B cell (primary cell): Measurements from ENCODE around the gene TMEM151A. TPM values are rescaled to one million over a fixed set of nuclear protein-coding genes. Genes with fewer than 3 reads are reported as not detected.

Experiments
- ATAC-seq: fragments of 200-7000 bp; cut with Tn5 transposase; one replicate; pipeline ENCODE4 v1.10.0; 2021; ENCODE audit warnings: low read depth, mild to moderate bottlenecking, moderate number of reproducible peaks, moderate library complexity
- CTCF ChIA-PET: fragments of 350-600 bp; sonication (Branson Sonifier 250); formaldehyde crosslinking; loops from one replicate; lab custom pipeline; 2021; ENCODE audit warnings: antibody characterized with exemption, inconsistent platforms; lab: Charles Lee
- POLR2A ChIA-PET: fragments of 350-600 bp; sonication (Branson Sonifier 250); formaldehyde crosslinking; loops from one replicate; lab custom pipeline; 2021; ENCODE audit warnings: antibody characterized with exemption; lab: Charles Lee
- DNase-seq: peaks from one replicate; pipeline ENCODE4 v3.0.0; 2013
- H2AFZ ChIP-seq: 2 replicates; pipeline ENCODE4 v1.6.1; 2012; ENCODE audit warnings: mild to moderate bottlenecking, low read depth, low read length; ENCODE audit not compliant: insufficient read depth, poor library complexity, severe bottlenecking
- H3K27ac ChIP-seq, 2 donors: 1 replicate in 1 of 2; 2 replicates in 1 of 2; pipeline ENCODE4 v1.5.1; 2012 to 2013; ENCODE audit warnings: low read length in 2 of 2, mild to moderate bottlenecking in 2 of 2, moderate library complexity in 1 of 2
- H3K27me3 ChIP-seq, 4 experiments: fragments of 200-600 bp in 1 of 4; sonication (generic) in 1 of 4; replicated peaks in 1 of 4; 1 replicate in 2 of 4; 2 replicates in 2 of 4; pipeline versions ENCODE4 v1.6.1 to v1.7.0; 2013 to 2016; ENCODE audit warnings: low read length in 3 of 4, mild to moderate bottlenecking in 2 of 4, mixed read lengths in 1 of 4, moderate library complexity in 1 of 4; ENCODE audit not compliant: insufficient read depth in 4 of 4, control insufficient read depth in 3 of 4; ENCODE audit errors: control extremely low read depth in 1 of 4
- H3K36me3 ChIP-seq, 2 experiments: replicated peaks in 1 of 2; 1 replicate in 1 of 2; 2 replicates in 1 of 2; pipeline versions ENCODE4 v1.6.1 to v1.7.1; 2013; ENCODE audit warnings: low read length in 1 of 2; ENCODE audit not compliant: insufficient read depth in 2 of 2, control insufficient read depth in 1 of 2; ENCODE audit errors: control extremely low read depth in 1 of 2, extremely low read depth in 1 of 2
- H3K4me1 ChIP-seq, 2 donors: fragments of 200-600 bp in 1 of 2; sonication (generic) in 1 of 2; 1 replicate in 1 of 2; 2 replicates in 1 of 2; pipeline versions ENCODE4 v1.5.1 to v1.6.1; 2013 to 2017; ENCODE audit warnings: low read length in 2 of 2; ENCODE audit not compliant: control insufficient read depth in 2 of 2, insufficient read depth in 2 of 2
- H3K4me2 ChIP-seq: replicated peaks from 2 replicates; pipeline ENCODE3; 2012; ENCODE audit warnings: mild to moderate bottlenecking, low read depth, low read length; ENCODE audit not compliant: poor library complexity, severe bottlenecking
- H3K4me3 ChIP-seq, 5 experiments: fragments of 200-600 bp in 1 of 5; sonication (generic) in 1 of 5; 1 replicate in 3 of 5; 2 replicates in 2 of 5; pipeline versions ENCODE4 v1.5.1 to v1.7.0; 2011 to 2016; ENCODE audit warnings: low read length in 4 of 5, mild to moderate bottlenecking in 4 of 5, low read depth in 2 of 5, control low read depth in 1 of 5, moderate library complexity in 1 of 5; ENCODE audit not compliant: insufficient read depth in 1 of 5; ENCODE audit errors: control extremely low read depth in 1 of 5, extremely low read depth in 1 of 5
- H3K79me2 ChIP-seq: fragments of 200-600 bp; sonication (generic); one replicate; pipeline ENCODE4 v1.6.0; 2016; ENCODE audit warnings: low read length; ENCODE audit not compliant: control insufficient read depth, insufficient read depth
- H3K9ac ChIP-seq: fragments of 200-600 bp; sonication (generic); 2 replicates; pipeline ENCODE4 v1.6.1; 2017; ENCODE audit warnings: mild to moderate bottlenecking, low read length, moderate library complexity
- H3K9me3 ChIP-seq, 3 donors: one replicate each; pipeline versions ENCODE4 v1.6.1 to v1.7.1; 2013; ENCODE audit warnings: low read length in 2 of 3; ENCODE audit not compliant: control insufficient read depth in 2 of 3, insufficient read depth in 1 of 3; ENCODE audit errors: control extremely low read depth in 1 of 3
- H4K20me1 ChIP-seq: 2 replicates; pipeline ENCODE4 v1.6.0; 2012; ENCODE audit warnings: mild to moderate bottlenecking, low read length; ENCODE audit not compliant: insufficient read depth, control insufficient read depth, poor library complexity, severe bottlenecking
- H3K27ac Mint-ChIP-seq: one replicate; pipeline ENCODE4 v1.8.0; 2021; ENCODE audit warnings: mixed read lengths
- H3K27me3 Mint-ChIP-seq: one replicate; pipeline ENCODE4 v1.8.0; 2021; ENCODE audit warnings: mixed read lengths
- H3K4me1 Mint-ChIP-seq: one replicate; pipeline ENCODE4 v1.8.0; 2021; ENCODE audit warnings: mixed read lengths
- H3K4me3 Mint-ChIP-seq: one replicate; pipeline ENCODE4 v1.8.0; 2021; ENCODE audit warnings: mixed read lengths
- H3K9me3 Mint-ChIP-seq: one replicate; pipeline ENCODE4 v1.8.0; 2022; ENCODE audit warnings: mixed read lengths; ENCODE audit not compliant: insufficient read depth
- EZH2 ChIP-seq: IDR thresholded peaks from 2 replicates; pipeline ENCODE4 v1.6.1; 2012; ENCODE audit warnings: borderline replicate concordance, low read depth, mild to moderate bottlenecking, moderate library complexity, low read length; ENCODE audit not compliant: insufficient read depth, poor library complexity, severe bottlenecking
- WGBS: methylation state at CpG from one replicate; pipeline ENCODE4 v1.1.5; 2013; ENCODE audit warnings: missing lambda C conversion rate; ENCODE audit not compliant: insufficient coverage; 5-methylcytosine and 5-hydroxymethylcytosine counted together
- intact Hi-C: fragments of 100-400 bp; cut with micrococcal nuclease; formaldehyde crosslinking; loops from one replicate; pipeline ENCODE4 v1.10.0; 2022
- polyA plus RNA-seq: library from polyadenylated mRNA; depleted of rRNA; stranded (reverse); fragments of >200 nt; gene quantifications from 2 replicates; pipeline ENCODE4 v1.2.3, GENCODE V29; 2012
- total RNA-seq, 2 donors: library from RNA; stranded (reverse); fragments of 120-200 nt in 1 of 2; gene quantifications; 1 replicate in 1 of 2; 2 replicates in 1 of 2; pipeline versions ENCODE4 v1.2.3 to v1.2.4, GENCODE V29; 2013 to 2022
- TF ChIP-seq, protein P1 (sequence below): fragments of 200-600 bp; IDR thresholded peaks from one replicate; pipeline ENCODE4 v1.8.0; 2022; ENCODE audit warnings: antibody characterized with exemption, mild to moderate bottlenecking

Gene TMEM151A
- total and polyA plus RNA-seq, 2 donors (not counting 1 experiment from before 2014, with no cell fraction given): 0.17 to 1.1 TPM

DNA sequence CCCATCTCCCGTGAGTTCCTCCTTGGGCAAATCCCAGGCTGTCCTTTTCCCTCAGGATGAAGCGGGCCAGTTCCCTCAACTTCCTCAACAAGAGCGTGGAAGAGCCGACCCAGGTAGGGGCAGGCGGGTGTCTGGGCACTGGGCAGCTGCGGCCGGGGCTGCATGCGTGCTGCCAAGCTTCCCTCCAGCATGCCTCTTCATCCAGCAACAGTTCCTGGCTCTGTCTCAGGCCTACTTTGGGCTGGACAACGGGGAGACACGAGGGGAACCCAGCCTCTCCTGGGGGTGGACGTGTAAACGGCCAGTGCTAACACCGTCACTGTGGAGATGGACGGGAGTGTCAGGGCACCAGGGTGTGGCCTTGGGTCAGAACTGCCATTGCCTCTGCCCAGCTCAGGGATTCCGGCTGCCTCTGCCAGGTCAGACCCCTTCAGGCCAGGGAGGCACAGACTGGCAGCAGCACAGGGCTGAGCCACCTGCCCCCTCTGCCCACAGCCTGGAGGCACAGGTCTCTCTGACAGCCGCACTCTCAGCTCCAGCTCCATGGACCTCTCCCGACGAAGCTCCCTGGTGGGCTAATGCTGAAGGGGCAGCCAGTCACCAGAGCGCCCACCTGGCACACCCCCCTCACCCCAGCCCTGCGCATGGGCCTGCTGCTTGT lies 25.2 kb upstream of the TMEM151A start:
- ChIA-PET POLR2A (interaction anchor here (1.0 to 2.4 kb wide), 3 partner anchors 11 to 264 kb away, joined by 5 to 11 read pairs (median 8); partner anchors contain the start of genes BANF1 and EIF1AD), CTCF (interaction anchor here (1.1 kb wide), 1 partner anchor 45 kb away, joined by 4 read pairs; no protein-coding TSS in a partner anchor)
- no peaks in the 10 kb centered on the region for H3K27me3 Mint-ChIP-seq
- H3K4me3 ChIP-seq: peak overlapping the region in 1 of 5 experiments; percentile 100
- peak overlapping the region in 1 of 2 donors; percentile 60 for H3K27ac ChIP-seq
- intact Hi-C loops: loop anchor here (5.0 kb wide), 2 partner anchors 409 to 554 kb away; partner anchors contain the start of genes CFL1 and KAT5
- no peaks in the 10 kb centered on the region for H3K9me3 Mint-ChIP-seq
- no peaks in the 10 kb centered on the region for H3K27me3 ChIP-seq
- peaks cover 29% of the 10 kb centered on the region for H3K4me1 Mint-ChIP-seq
- H3K36me3 ChIP-seq: peaks cover 0 to 41% of the 10 kb centered on the region in 2 experiments
- no peak for TF ChIP-seq EZH2
- TF ChIP-seq, protein P1, sequence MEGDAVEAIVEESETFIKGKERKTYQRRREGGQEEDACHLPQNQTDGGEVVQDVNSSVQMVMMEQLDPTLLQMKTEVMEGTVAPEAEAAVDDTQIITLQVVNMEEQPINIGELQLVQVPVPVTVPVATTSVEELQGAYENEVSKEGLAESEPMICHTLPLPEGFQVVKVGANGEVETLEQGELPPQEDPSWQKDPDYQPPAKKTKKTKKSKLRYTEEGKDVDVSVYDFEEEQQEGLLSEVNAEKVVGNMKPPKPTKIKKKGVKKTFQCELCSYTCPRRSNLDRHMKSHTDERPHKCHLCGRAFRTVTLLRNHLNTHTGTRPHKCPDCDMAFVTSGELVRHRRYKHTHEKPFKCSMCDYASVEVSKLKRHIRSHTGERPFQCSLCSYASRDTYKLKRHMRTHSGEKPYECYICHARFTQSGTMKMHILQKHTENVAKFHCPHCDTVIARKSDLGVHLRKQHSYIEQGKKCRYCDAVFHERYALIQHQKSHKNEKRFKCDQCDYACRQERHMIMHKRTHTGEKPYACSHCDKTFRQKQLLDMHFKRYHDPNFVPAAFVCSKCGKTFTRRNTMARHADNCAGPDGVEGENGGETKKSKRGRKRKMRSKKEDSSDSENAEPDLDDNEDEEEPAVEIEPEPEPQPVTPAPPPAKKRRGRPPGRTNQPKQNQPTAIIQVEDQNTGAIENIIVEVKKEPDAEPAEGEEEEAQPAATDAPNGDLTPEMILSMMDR: no peak
- peak overlapping the region; percentile 94 for H3K9ac ChIP-seq
- H3K27ac Mint-ChIP-seq: no peak overlapping the region
- H3K4me2 ChIP-seq: peak overlapping the region; percentile 99
- H2AFZ ChIP-seq: peak overlapping the region; percentile 79
- 96% methylated on average over 20 of the region's 20 CpGs for WGBS
- no peak for ATAC-seq
- peak overlapping the region; percentile 95 for H3K4me3 Mint-ChIP-seq
- DNase-seq: peak; percentile 43
- no peaks in the 10 kb centered on the region for H3K9me3 ChIP-seq
- peaks cover 29% of the 10 kb centered on the region for H3K79me2 ChIP-seq
- peaks cover 19% of the 10 kb centered on the region for H4K20me1 ChIP-seq
- H3K4me1 ChIP-seq: peaks cover 14 to 27% of the 10 kb centered on the region in 2 donors

DNA sequence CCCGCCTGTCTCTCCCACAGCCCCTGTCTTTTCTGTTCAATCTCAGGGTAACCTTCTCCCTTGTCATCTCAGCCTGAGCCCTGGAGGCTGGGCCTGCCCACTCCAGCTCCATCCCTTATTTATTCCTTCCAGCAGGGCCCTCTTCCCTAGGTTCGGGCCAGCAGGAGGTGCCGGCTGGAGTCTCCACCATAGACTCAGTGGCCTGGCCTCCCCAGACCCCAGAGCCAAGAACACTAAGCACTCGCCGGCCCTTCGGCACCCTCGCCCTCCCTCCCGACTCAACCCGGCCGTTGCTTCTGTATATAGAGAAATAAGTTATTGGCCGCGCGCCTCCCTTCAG lies 24.7 kb upstream of the TMEM151A start:
- Histone ChIP-seq H2AFZ (peak overlapping the region; percentile 79), H3K27ac (peak overlapping the region; percentile 47 to 60), H3K4me1 (peaks cover 14 to 27% of the 10 kb centered on the region in 2 donors), H3K4me2 (peak overlapping the region; percentile 99), H3K27me3 (no peaks in the 10 kb centered on the region), H3K79me2 (peaks cover 34% of the 10 kb centered on the region), H4K20me1 (peaks cover 24% of the 10 kb centered on the region), H3K9me3 (no peaks in the 10 kb centered on the region), H3K36me3 (peaks cover 0 to 41% of the 10 kb centered on the region in 2 experiments), H3K4me3 (peak overlapping the region in 4 of 5 experiments; percentile 97 to 100 (median 98)), H3K9ac (peak overlapping the region; percentile 94)
- ATAC-seq (no peak), DNase-seq (no peak)
- TF ChIP-seq, protein P1: no peak
- TF ChIP-seq EZH2: no peak
- Mint-ChIP-seq H3K27ac (peak overlapping the region; percentile 96), H3K4me3 (peak overlapping the region; percentile 95), H3K4me1 (peaks cover 29% of the 10 kb centered on the region), H3K27me3 (no peaks in the 10 kb centered on the region), H3K9me3 (no peaks in the 10 kb centered on the region)
- CTCF ChIA-PET: interaction anchor here (0.8 to 1.6 kb wide), 4 partner anchors 15 to 44 kb away, joined by 3 to 9 read pairs (median 4); partner anchors contain the start of gene YIF1A
- intact Hi-C loops: loop anchor here (5.0 kb wide), 2 partner anchors 410 to 555 kb away; partner anchors contain the start of genes CFL1 and KAT5
- WGBS: 74% methylated on average over 3 of the region's 13 CpGs
- POLR2A ChIA-PET: interaction anchor here (0.8 to 2.4 kb wide), 9 partner anchors 15 to 1145 kb away, joined by 3 to 11 read pairs (median 6); partner anchors contain the start of genes BANF1, EIF1AD, FAU and MRPL49
